GM13977 (cell line): Measurements from ENCODE around the gene PI4K2A.

Experiments
- DNase-seq: peaks from one replicate; pipeline ENCODE4 v3.0.0; 2012; ENCODE audit warnings: low spot score
- CTCF ChIP-seq: IDR thresholded peaks from 2 replicates; pipeline ENCODE4 v1.5.1; 2012; ENCODE audit warnings: mild to moderate bottlenecking, control low read depth; ENCODE audit not compliant: insufficient read depth; ENCODE audit errors: extremely low read depth, missing control alignments
- in situ Hi-C: fragments of 300-500 bp; cut with MboI; formaldehyde crosslinking; loops from one replicate; pipeline ENCODE4 v1.12.0; 2022; ENCODE audit warnings: low sequenced_read_pairs, low pct_unique_long_range_greater_than_20kb, mixed read lengths, inconsistent platforms; ENCODE audit not compliant: unreplicated experiment

The PI4K2A gene

GRCh38 chr10:97719602-97720001 lies 79.1 kb downstream of the PI4K2A start:
- no peak for TF ChIP-seq CTCF
- in situ Hi-C loops: loop anchor here (10.0 kb wide), 1 partner anchor 45 kb away; no protein-coding TSS in a partner anchor

GRCh38 chr10:97721871-97722780 lies 81.7 kb downstream of the PI4K2A start:
- TF ChIP-seq CTCF: no peak
- in situ Hi-C loops: loop anchor here (10.0 kb wide), 1 partner anchor 47 kb away; no protein-coding TSS in a partner anchor
- DNase-seq: no peak

More at GRCh38 chr10:97719602-97720001, 79.1 kb downstream of the PI4K2A start:
- DNase-seq: no peak

- DNase-seq: no peak
- no peak for TF ChIP-seq CTCF
- in situ Hi-C loops: loop anchor here (10.0 kb wide), 1 partner anchor 48 kb away; no protein-coding TSS in a partner anchor
Measured at GRCh38 chr10:97723001-97723400, 82.5 kb downstream of the PI4K2A start.

GRCh38 chr10:97724341-97724941 lies 84.0 kb downstream of the PI4K2A start:
- TF ChIP-seq CTCF: no peak
- DNase-seq: no peak
- in situ Hi-C loops: loop anchor here (10.0 kb wide), 1 partner anchor 50 kb away; no protein-coding TSS in a partner anchor
